Measurements from ENCODE around the gene MBD3.
"Not testable (repeated sequence)": the region's sequence is repeated elsewhere in the genome, so short reads cannot be mapped to it uniquely, and the experiment has no call there.

Gene MBD3

GRCh38 chr19:1533510-1534150 is 59.0 kb downstream of the MBD3 start:
- DNase-seq = no peak

DNA sequence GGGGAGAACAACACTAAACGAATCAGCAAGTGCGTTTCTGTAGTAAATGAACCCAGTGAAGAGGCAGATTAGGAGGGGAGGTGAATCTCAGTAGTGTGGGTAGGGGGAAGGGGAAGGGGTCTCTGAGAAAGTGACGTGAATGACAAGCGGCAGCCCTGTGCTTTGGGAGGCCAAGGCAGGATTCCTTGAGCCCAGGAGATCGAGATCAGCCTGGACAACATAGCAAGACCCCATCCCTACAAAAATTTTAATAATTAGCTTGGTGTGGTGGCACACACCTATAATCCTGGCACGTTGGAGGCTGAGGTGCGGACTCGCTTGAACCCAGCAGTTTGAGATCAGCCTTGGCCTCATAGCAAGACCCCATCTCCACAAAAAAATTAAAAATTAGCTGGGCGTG is 60.7 kb downstream of the MBD3 start:
- DNase-seq = no peak

DNA sequence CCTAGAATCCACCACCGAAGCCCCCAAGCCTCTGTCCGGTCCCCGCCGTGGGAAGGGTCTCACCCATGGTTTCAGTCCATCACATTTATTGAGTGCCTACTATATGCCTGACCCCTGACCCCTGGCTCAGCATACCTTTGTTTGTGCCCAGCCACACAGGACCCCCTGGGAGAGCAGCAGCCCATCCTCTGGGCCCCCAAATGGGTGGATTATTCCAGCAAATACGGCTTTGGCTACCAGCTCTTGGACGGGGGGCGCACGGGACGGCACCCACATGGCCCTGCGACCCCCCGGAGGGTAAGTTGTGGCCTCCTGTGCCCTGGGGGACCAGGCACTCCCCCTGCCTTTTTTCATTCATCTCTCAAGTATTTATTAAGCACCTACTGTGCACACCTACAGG is 61.1 kb downstream of the MBD3 start:
- no peak for DNase-seq

DNA sequence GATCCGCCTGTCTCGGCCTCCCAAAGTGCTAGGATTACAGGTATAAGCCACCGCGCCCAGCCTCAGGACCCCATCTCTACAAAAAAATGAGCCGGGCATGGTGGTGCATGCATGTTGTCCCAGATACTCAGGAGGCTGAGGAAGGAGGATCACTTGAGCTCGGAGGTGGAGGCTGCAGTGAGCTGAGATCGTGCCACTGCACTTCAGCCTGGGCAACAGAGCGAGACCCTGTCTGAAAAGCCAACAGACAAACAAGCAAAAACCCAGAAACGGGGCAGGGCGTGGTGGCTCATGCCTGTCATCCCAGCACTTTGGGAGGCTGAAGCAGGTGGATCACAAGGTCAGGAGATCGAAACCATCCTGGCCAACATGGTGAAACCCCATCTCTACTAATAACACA is 61.8 kb downstream of the MBD3 start:
- DNase-seq = not testable (repeated sequence)

GRCh38 chr19:1529430-1529816 is 63.2 kb downstream of the MBD3 start:
- no peak for DNase-seq

- DNase-seq = no peak
Observed at GRCh38 chr19:1528596-1529429, 63.9 kb downstream of the MBD3 start.

GRCh38 chr19:1527650-1528309 is 64.9 kb downstream of the MBD3 start:
- DNase-seq = no peak

DNA sequence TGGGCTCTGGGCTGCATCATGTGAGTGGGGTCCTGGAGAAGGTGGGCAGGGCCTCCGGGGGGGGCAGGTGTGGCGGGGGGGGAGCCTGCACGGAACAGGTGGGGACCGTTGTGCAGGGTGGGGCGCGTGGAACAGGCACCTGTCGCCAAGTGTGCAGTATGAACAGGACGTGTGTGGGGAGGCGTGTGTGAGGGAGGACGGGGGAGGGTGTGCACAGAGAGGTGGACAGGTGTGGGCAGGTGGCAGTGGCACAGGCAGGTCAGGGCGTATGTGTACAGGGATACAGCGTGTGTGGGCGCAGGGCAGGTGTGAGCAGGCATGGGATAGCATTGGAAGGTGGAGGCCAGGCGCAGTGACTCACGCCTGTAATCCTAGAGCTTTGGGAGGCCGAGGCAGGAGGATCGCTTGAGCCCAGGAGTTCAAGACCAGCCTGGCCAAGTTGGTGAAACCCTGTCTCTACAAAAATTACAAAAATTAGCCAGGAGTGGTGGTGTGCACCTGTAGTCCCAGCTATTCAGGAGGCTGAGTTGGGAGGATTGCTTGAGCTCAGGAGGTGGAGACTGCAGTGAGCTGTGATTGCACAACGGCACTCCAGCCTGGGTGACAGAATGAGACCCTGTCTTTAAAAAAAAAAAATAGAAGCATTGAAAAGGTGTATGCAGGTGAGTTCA is 65.6 kb downstream of the MBD3 start:
- DNase-seq = no peak

DNA sequence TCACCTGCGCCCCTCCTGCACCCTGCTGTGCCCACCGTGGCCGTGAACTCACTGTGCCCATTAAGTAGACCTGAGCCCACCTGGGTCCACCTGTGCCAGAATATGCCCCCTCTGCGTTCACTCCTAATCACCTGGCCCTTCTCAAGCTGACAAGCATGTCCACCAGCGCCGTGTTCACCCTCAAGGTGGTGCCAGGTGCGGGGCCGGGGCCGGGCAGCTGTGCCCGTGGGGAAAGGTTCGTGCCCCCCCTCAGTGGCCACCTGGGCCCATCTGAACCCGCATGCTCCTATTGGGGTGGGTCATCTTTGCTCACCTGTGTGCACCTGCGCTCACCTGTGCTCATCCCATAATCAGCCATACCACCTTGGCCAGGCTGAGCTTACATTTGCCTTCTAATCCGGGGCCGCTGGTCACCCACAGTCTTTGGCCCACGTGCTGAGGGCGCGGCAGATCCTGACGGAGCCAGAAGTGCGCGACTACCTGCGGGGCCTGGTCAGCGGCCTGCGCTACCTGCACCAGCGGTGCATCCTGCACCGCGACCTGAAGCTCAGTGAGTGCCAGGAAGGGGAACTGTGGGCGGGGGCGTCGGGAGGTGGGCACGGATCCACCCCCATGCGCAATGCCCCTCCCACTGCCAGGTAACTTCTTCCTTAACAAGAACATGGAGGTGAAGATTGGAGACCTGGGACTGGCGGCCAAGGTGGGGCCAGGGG is 66.4 kb downstream of the MBD3 start:
- no peak for DNase-seq

GRCh38 chr19:1525343-1525742 is 67.3 kb downstream of the MBD3 start:
- no peak for DNase-seq

GRCh38 chr19:1524972-1525325 is 67.7 kb downstream of the MBD3 start:
- no peak for DNase-seq

DNA sequence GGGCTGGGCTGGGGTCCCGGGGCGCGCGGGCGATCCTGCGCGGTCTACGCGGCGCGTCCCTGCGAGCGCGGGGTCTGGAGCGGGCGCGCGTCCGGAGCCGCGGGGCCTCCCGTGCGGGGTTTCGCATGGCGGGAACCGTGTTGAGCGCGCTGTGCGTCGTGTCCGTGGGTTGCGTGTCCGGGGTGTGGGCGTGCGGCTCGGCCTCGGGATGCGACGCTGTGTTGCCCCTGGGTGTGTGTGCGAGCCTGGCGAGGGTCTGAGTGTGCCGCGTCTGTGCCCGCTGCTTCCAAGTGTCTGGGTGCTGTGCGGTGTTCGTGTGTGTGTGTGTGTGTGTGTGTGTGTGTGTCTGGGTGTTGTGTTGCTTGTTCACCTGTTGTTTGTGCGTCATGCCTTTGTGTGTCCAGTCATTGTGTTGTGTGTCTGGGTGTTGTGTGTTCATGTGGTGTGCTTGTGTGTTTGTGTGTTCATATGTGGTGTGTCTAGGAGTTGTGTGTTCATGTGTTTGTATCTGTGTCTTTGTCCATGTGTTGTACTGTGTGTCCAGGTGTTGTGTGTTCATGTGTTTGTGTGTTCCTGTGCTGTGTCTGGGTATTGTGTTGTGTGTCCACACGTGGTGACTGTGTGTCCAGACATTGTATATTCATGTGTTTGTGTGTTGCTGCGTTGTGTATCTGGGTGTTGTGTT is 68.2 kb downstream of the MBD3 start:
- DNase-seq = no peak

All from NCI-H510A treated with DMSO at 0.1 percent for 48 hours (cell line).